SK-N-SH treated with all-trans-retinoic acid at 6 μM for 48 hours (cell line): Measurements from ENCODE around the gene TMEM187.

Experiments used
- ATAC-seq: fragments of 200-7000 bp; cut with Tn5 transposase; 3 replicates; pipeline ENCODE4 v1.9.1; 2020; ENCODE audit warnings: mild to moderate bottlenecking, moderate library complexity
- ARNTL ChIP-seq: fragments of 450-650 bp; formaldehyde crosslinking; IDR thresholded peaks from 2 replicates; pipeline ENCODE4 v1.5.0; 2020; ENCODE audit warnings: low read depth, mild to moderate bottlenecking, moderate library complexity, borderline replicate concordance
- BACH2 ChIP-seq: fragments of 250-450 bp; sonication (Bioruptor Pico); IDR thresholded peaks from 2 replicates; pipeline ENCODE4 v1.9.0; 2021; ENCODE audit warnings: mild to moderate bottlenecking, borderline replicate concordance
- CREB5 ChIP-seq: fragments of 250-450 bp; sonication (Bioruptor Pico); IDR thresholded peaks from 2 replicates; pipeline ENCODE4 v1.5.1; 2020; ENCODE audit warnings: low read depth, mild to moderate bottlenecking, moderate library complexity
- CSDC2 ChIP-seq: fragments of 250-450 bp; sonication (Bioruptor Pico); IDR thresholded peaks from 2 replicates; pipeline ENCODE4 v1.5.0; 2020; ENCODE audit warnings: mild to moderate bottlenecking, moderate library complexity
- CSRNP3 ChIP-seq: fragments of 250-450 bp; sonication (Bioruptor Pico); IDR thresholded peaks from 2 replicates; pipeline ENCODE4 v1.5.1; 2021; ENCODE audit warnings: mild to moderate bottlenecking, moderate library complexity
- ESRRG ChIP-seq: fragments of 250-450 bp; sonication (Bioruptor Pico); IDR thresholded peaks from 2 replicates; pipeline ENCODE4 v1.6.1; 2021; ENCODE audit warnings: mild to moderate bottlenecking
- GLIS3 ChIP-seq: fragments of 250-450 bp; sonication (Bioruptor Pico); IDR thresholded peaks from 2 replicates; pipeline ENCODE4 v1.5.0; 2020; ENCODE audit warnings: mild to moderate bottlenecking, moderate library complexity
- OSR1 ChIP-seq: fragments of 250-450 bp; sonication (Bioruptor Pico); IDR thresholded peaks from 2 replicates; pipeline ENCODE4 v1.8.0; 2022; ENCODE audit warnings: moderate library complexity, mild to moderate bottlenecking, inconsistent platforms
- PATZ1 ChIP-seq: fragments of 250-450 bp; sonication (Bioruptor Pico); IDR thresholded peaks from 2 replicates; pipeline ENCODE4 v1.8.0; 2020; ENCODE audit warnings: mild to moderate bottlenecking, moderate library complexity, borderline replicate concordance
- PPARA ChIP-seq: fragments of 250-450 bp; sonication (Bioruptor Pico); IDR thresholded peaks from 2 replicates; pipeline ENCODE4 v1.5.0; 2020; ENCODE audit warnings: mild to moderate bottlenecking, borderline replicate concordance
- RARB ChIP-seq: fragments of 250-450 bp; sonication (Bioruptor Pico); IDR thresholded peaks from 2 replicates; pipeline ENCODE4 v1.8.0; 2021; ENCODE audit warnings: mild to moderate bottlenecking, moderate library complexity
- SNAI2 ChIP-seq: fragments of 250-450 bp; sonication (Bioruptor Pico); IDR thresholded peaks from 2 replicates; pipeline ENCODE4 v1.5.0; 2020; ENCODE audit warnings: mild to moderate bottlenecking, moderate library complexity
- TCF4 ChIP-seq: fragments of 250-450 bp; sonication (Bioruptor Pico); IDR thresholded peaks from 2 replicates; pipeline ENCODE4 v1.8.0; 2021; ENCODE audit warnings: mild to moderate bottlenecking, moderate library complexity, borderline replicate concordance
- TOX ChIP-seq: fragments of 250-450 bp; sonication (Bioruptor Pico); IDR thresholded peaks from 2 replicates; pipeline ENCODE4 v1.8.0; 2021; ENCODE audit warnings: mild to moderate bottlenecking, moderate library complexity, borderline replicate concordance
- TSHZ2 ChIP-seq: fragments of 250-450 bp; sonication (Bioruptor Pico); IDR thresholded peaks from 2 replicates; pipeline ENCODE4 v1.5.0; 2020; ENCODE audit warnings: mild to moderate bottlenecking, moderate library complexity
- ZC3H10 ChIP-seq: fragments of 250-450 bp; sonication (Bioruptor Pico); IDR thresholded peaks from 2 replicates; pipeline ENCODE4 v1.5.1; 2021; ENCODE audit warnings: mild to moderate bottlenecking, moderate library complexity
- ZFP3 ChIP-seq: fragments of 250-450 bp; sonication (Bioruptor Pico); IDR thresholded peaks from 2 replicates; pipeline ENCODE4 v1.5.0; 2020; ENCODE audit warnings: mild to moderate bottlenecking, moderate library complexity
- ZFP30 ChIP-seq: fragments of 450-650 bp; formaldehyde crosslinking; IDR thresholded peaks from 2 replicates; pipeline ENCODE4 v1.5.0; 2022; ENCODE audit warnings: mild to moderate bottlenecking, moderate library complexity
- ZNF565 ChIP-seq: fragments of 450-650 bp; formaldehyde crosslinking; conservative IDR thresholded peaks from 2 replicates; pipeline ENCODE4 v1.5.0; 2020; ENCODE audit warnings: low read depth, mild to moderate bottlenecking, moderate library complexity
- ZNF70 ChIP-seq: fragments of 450-650 bp; formaldehyde crosslinking; IDR thresholded peaks from 2 replicates; pipeline ENCODE4 v1.5.0; 2020; ENCODE audit warnings: mild to moderate bottlenecking, moderate library complexity

The TMEM187 gene

GRCh38 chrX:153956044-153956907 is 16.3 kb upstream of the TMEM187 start:
- TF ChIP-seq RARB (CRISPR knock-in tag) (no peak), OSR1 (CRISPR knock-in tag) (no peak), ZFP3 (no peak), TSHZ2 (no peak), PPARA (CRISPR knock-in tag) (no peak), SNAI2 (CRISPR knock-in tag) (no peak), TOX (no peak), ZFP30 (CRISPR knock-in tag) (no peak), CSRNP3 (no peak), GLIS3 (no peak)
- no peak for ATAC-seq

GRCh38 chrX:153957224-153957623 is 15.3 kb upstream of the TMEM187 start:
- TF ChIP-seq SNAI2 (CRISPR knock-in tag) (no peak), ZFP30 (CRISPR knock-in tag) (no peak), ZNF70 (CRISPR knock-in tag) (no peak)
- no peak for ATAC-seq

GRCh38 chrX:153958605-153959004 is 13.9 kb upstream of the TMEM187 start:
- TF ChIP-seq SNAI2 (CRISPR knock-in tag) (no peak), ZNF565 (CRISPR knock-in tag) (no peak), TSHZ2 (no peak), ZC3H10 (CRISPR knock-in tag) (no peak), PATZ1 (CRISPR knock-in tag) (no peak), TCF4 (CRISPR knock-in tag) (no peak), CSDC2 (CRISPR knock-in tag) (no peak), GLIS3 (no peak), BACH2 (CRISPR knock-in tag) (no peak), ZNF70 (CRISPR knock-in tag) (no peak), ARNTL (CRISPR knock-in tag) (no peak)
- ATAC-seq: no peak

GRCh38 chrX:153959649-153960048 is 12.9 kb upstream of the TMEM187 start:
- TF ChIP-seq TOX: no peak
- no peak for TF ChIP-seq ZNF70 (CRISPR knock-in tag)
- no peak for TF ChIP-seq ESRRG (CRISPR knock-in tag)
- TF ChIP-seq OSR1 (CRISPR knock-in tag): no peak
- TF ChIP-seq BACH2 (CRISPR knock-in tag): no peak
- TF ChIP-seq CSRNP3: no peak
- no peak for TF ChIP-seq ZC3H10 (CRISPR knock-in tag)
- no peak for TF ChIP-seq CSDC2 (CRISPR knock-in tag)
- no peak for TF ChIP-seq ZFP3
- TF ChIP-seq CREB5 (CRISPR knock-in tag): no peak
- ATAC-seq: no peak
